ENCODE data around the gene LCN1.

The LCN1 gene

GRCh38 chr9:135485385-135485784 lies 35.9 kb upstream of the LCN1 start:
- H3F3A ChIP-seq (ENCODE audit: low read depth): no peaks in the 10 kb centered on the region
- H3K9ac ChIP-seq (ENCODE audit: low read depth, low read length, poor library complexity, severe bottlenecking): no peak overlapping the region
- H3K9me3 ChIP-seq (ENCODE audit: insufficient read depth, low read depth, low read length): no peaks in the 10 kb centered on the region
- no peaks in the 10 kb centered on the region for H3K9me2 ChIP-seq (replicated peaks; ENCODE audit: low read depth, low read length)
- no peaks in the 10 kb centered on the region for H4K20me1 ChIP-seq (ENCODE audit: insufficient read depth, low read length, poor library complexity, severe bottlenecking)
- TF ChIP-seq, protein P1, sequence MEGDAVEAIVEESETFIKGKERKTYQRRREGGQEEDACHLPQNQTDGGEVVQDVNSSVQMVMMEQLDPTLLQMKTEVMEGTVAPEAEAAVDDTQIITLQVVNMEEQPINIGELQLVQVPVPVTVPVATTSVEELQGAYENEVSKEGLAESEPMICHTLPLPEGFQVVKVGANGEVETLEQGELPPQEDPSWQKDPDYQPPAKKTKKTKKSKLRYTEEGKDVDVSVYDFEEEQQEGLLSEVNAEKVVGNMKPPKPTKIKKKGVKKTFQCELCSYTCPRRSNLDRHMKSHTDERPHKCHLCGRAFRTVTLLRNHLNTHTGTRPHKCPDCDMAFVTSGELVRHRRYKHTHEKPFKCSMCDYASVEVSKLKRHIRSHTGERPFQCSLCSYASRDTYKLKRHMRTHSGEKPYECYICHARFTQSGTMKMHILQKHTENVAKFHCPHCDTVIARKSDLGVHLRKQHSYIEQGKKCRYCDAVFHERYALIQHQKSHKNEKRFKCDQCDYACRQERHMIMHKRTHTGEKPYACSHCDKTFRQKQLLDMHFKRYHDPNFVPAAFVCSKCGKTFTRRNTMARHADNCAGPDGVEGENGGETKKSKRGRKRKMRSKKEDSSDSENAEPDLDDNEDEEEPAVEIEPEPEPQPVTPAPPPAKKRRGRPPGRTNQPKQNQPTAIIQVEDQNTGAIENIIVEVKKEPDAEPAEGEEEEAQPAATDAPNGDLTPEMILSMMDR (conservative IDR thresholded peaks at IDR 0.05; ENCODE audit: low read length): no peak
- TF ChIP-seq EZH2phosphoT487 (IDR thresholded peaks at IDR 0.05; ENCODE audit: borderline replicate concordance): no peak
- no peak overlapping the region for H3K4me3 ChIP-seq (ENCODE audit: low read length, poor library complexity, severe bottlenecking)
- no peaks in the 10 kb centered on the region for H3K79me2 ChIP-seq (ENCODE audit: insufficient read depth, low read length)
- no peak overlapping the region for H2AFZ ChIP-seq (ENCODE audit: low read length)
- no peaks in the 10 kb centered on the region for H3K4me1 ChIP-seq (ENCODE audit: insufficient read depth, low read length, poor library complexity, severe bottlenecking)
- no peak overlapping the region for H3K4me2 ChIP-seq (ENCODE audit: low read depth, low read length, poor library complexity, severe bottlenecking)
- H3K27me3 ChIP-seq (ENCODE audit: insufficient read depth, low read length, poor library complexity, severe bottlenecking): no peaks in the 10 kb centered on the region
- H3K36me3 ChIP-seq (ENCODE audit: insufficient read depth, low read length): no peaks in the 10 kb centered on the region

GRCh38 chr9:135485832-135486231 lies 35.4 kb upstream of the LCN1 start:
- H3K79me2 ChIP-seq (ENCODE audit: insufficient read depth, low read length): no peaks in the 10 kb centered on the region
- no peak overlapping the region for H3K4me3 ChIP-seq (ENCODE audit: low read length, poor library complexity, severe bottlenecking)
- no peaks in the 10 kb centered on the region for H3F3A ChIP-seq (ENCODE audit: low read depth)
- no peak overlapping the region for H2AFZ ChIP-seq (ENCODE audit: low read length)
- H3K4me2 ChIP-seq (ENCODE audit: low read depth, low read length, poor library complexity, severe bottlenecking): no peak overlapping the region
- H3K9me3 ChIP-seq (ENCODE audit: insufficient read depth, low read depth, low read length): no peaks in the 10 kb centered on the region
- no peaks in the 10 kb centered on the region for H4K20me1 ChIP-seq (ENCODE audit: insufficient read depth, low read length, poor library complexity, severe bottlenecking)
- no peaks in the 10 kb centered on the region for H3K9me2 ChIP-seq (replicated peaks; ENCODE audit: low read depth, low read length)
- H3K27me3 ChIP-seq (ENCODE audit: insufficient read depth, low read length, poor library complexity, severe bottlenecking): no peaks in the 10 kb centered on the region
- TF ChIP-seq, protein P1 (conservative IDR thresholded peaks at IDR 0.05; ENCODE audit: low read length): no peak
- TF ChIP-seq EZH2phosphoT487 (IDR thresholded peaks at IDR 0.05; ENCODE audit: borderline replicate concordance): no peak
- H3K4me1 ChIP-seq (ENCODE audit: insufficient read depth, low read length, poor library complexity, severe bottlenecking): no peaks in the 10 kb centered on the region
- H3K36me3 ChIP-seq (ENCODE audit: insufficient read depth, low read length): no peaks in the 10 kb centered on the region
- no peak overlapping the region for H3K9ac ChIP-seq (ENCODE audit: low read depth, low read length, poor library complexity, severe bottlenecking)

DNA sequence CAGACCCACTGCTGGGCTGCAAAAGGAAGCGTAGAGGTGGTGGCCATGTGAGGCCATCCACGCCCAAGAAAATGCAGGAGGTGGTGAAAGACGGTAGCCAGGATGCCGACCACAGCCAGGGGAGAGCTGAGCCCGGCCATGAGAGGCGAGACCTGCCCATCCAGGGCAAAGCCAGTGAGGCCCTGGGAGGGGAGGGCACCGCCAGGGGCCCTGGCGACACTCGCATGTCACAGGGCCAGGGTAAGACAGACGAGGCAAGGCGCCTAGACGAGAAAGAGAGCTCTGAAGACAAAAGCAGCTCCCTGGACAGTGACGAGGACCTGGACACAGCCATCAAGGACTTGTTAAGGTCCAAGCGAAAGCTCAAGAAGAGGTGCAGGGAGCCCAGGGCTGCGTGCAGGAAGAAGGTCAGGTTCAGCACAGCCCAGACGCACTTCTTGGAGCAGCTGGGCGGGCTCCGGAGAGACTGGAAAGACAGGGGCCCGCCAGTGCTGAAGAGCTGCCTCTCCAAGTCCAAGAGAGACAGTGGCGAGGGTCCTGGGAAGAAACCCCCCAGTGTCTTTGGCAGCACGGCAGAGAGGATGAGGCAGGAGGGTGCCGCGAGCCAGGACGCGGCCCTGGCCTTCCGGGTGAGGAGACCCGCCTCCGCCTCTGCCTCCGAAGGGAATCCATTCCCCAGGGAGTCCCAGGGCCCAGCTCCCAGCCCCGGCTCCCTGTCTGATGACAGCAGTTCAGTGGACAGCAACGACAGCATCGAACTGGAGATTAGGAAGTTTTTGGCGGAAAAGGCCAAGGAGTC lies 34.8 kb upstream of the LCN1 start:
- no peaks in the 10 kb centered on the region for H3K9me2 ChIP-seq (replicated peaks; ENCODE audit: low read depth, low read length)
- H3K27me3 ChIP-seq (ENCODE audit: insufficient read depth, low read length, poor library complexity, severe bottlenecking): no peaks in the 10 kb centered on the region
- H3F3A ChIP-seq (ENCODE audit: low read depth): no peaks in the 10 kb centered on the region
- no peak overlapping the region for H3K4me3 ChIP-seq (ENCODE audit: low read length, poor library complexity, severe bottlenecking)
- H3K36me3 ChIP-seq (ENCODE audit: insufficient read depth, low read length): no peaks in the 10 kb centered on the region
- no peak overlapping the region for H3K9ac ChIP-seq (ENCODE audit: low read depth, low read length, poor library complexity, severe bottlenecking)
- H3K4me1 ChIP-seq (ENCODE audit: insufficient read depth, low read length, poor library complexity, severe bottlenecking): no peaks in the 10 kb centered on the region
- no peak overlapping the region for H3K4me2 ChIP-seq (ENCODE audit: low read depth, low read length, poor library complexity, severe bottlenecking)
- H3K79me2 ChIP-seq (ENCODE audit: insufficient read depth, low read length): no peaks in the 10 kb centered on the region
- TF ChIP-seq, protein P1 (conservative IDR thresholded peaks at IDR 0.05; ENCODE audit: low read length): no peak
- no peak for TF ChIP-seq EZH2phosphoT487 (IDR thresholded peaks at IDR 0.05; ENCODE audit: borderline replicate concordance)
- H2AFZ ChIP-seq (ENCODE audit: low read length): no peak overlapping the region
- H4K20me1 ChIP-seq (ENCODE audit: insufficient read depth, low read length, poor library complexity, severe bottlenecking): no peaks in the 10 kb centered on the region
- no peaks in the 10 kb centered on the region for H3K9me3 ChIP-seq (ENCODE audit: insufficient read depth, low read depth, low read length)
